Spleen (tissue), 7 donors: ENCODE data around the gene EIF3K.

Experiments used
- CTCF ChIP-seq, 11 experiments: fragments of 200-600 bp in 7 of 11; fragments of 450-650 bp in 4 of 11; sonication (generic) in 4 of 11; IDR thresholded peaks in 8 of 11; conservative IDR thresholded peaks in 3 of 11; 1 replicate in 7 of 11; 2 replicates in 4 of 11; pipeline versions ENCODE4 v1.4.0 to v1.8.0; 2016 to 2021; ENCODE audit warnings: antibody characterized with exemption in 11 of 11, inconsistent platforms in 4 of 11, mild to moderate bottlenecking in 1 of 11
- POLR2A ChIP-seq, 3 donors: fragments of 450-650 bp; IDR thresholded peaks; one replicate each; pipeline ENCODE4 v1.5.1; 2017; ENCODE audit warnings: antibody characterized with exemption in 3 of 3, mild to moderate bottlenecking in 1 of 3
- donor health status: DM: no; HTN: no; CAD: no; lungs with moderate emphysema.
- donor health status: DM: no; HTN: no; CAD: no.
- donor health status: DM: no; HTN: no; CAD: no.

GRCh38 chr19:38654628-38655055 lies 35.7 kb downstream of the EIF3K start:
- TF ChIP-seq POLR2A (IDR thresholded peaks at IDR 0.05) (no peak), CTCF (IDR thresholded peaks at IDR 0.05 in 8 of 11, conservative IDR thresholded peaks at IDR 0.05 in 3 of 11) (no peak)
